ENCODE measurements around the gene ATP13A3. TPM values are rescaled to one million over a fixed set of nuclear protein-coding genes. Genes with fewer than 3 reads are reported as not detected.

ATP13A3 gene
- total RNA-seq, 1 donor from 2014 or later, result 88.6 TPM

DNA sequence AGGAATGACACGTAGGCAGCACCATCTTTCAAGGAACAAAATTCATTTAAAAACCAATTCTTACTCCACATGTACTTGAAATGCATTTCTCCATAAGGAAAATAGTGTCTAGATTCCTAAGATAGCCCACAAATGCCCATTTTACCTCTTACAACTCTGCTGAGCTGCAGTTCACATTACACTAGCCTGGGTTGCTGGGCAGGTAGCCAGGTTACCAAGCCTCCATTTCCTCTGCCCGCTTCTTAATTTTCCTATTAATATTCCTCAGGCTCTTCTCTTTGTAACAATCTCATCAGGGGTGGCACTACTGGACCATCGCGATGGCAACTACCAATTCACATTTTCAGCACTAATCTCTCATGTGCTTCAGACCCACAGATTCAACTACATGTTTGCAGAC lies 10.8 kb downstream of the ATP13A3 start:
- peak in 1 of 2 donors; percentile 32 for DNase-seq (ENCODE audit: low read depth in 2 of 2)

DNA sequence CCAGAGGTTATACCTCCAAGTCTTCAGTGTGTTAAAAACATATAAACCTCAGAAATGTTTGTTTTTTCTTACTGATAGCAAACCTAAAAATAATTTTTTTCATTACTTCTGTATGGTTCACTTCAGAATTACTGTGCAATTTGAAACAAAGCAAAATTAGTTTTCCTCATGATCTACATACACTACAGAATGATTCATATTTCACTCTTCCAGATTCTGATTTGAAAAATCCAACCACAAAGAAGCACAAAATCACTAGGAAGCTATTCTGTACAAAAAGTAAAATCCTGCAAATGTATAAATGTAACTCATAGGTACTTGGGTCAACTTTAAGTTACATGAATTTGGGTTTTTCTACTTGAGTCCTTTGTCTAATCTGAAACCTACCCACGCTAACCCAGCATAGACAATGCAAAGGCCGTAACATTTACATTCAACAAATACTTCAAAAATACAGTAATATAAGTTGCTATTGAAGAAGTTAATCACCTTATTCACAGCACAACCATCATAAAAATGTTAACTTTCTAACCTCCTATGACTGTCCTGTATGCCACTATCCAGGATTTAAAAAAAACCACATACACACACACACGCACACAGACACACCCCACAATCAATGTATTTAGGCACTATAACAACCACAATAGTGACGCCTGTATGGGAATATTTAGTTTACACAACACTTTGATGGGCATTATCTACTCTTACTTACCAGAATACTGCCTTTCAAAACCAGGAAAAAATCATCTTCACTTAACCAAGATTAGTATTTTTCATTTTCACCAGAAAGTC lies 11.5 kb downstream of the ATP13A3 start:
- no peak for DNase-seq (ENCODE audit: low read depth in 2 of 2)

DNA sequence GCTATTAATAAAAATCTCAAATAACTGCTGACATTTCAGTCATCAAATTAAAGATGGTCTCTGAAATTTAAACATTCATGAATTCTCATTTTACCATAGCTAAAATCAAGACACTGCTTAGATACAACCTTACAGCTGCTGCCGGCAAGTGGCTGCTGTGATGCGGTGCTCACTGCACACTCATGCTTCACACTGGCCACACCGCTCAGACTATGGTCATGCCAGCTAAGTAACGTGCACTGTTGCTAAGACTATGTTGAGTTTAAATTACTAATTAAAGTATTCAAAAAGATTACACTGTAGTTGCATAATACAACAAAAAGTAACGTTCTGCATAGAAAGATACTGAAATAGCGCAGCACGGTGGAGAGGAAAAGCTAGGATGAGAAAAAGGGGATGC lies 12.1 kb downstream of the ATP13A3 start:
- DNase-seq (ENCODE audit: low read depth in 2 of 2), result no peak

DNA sequence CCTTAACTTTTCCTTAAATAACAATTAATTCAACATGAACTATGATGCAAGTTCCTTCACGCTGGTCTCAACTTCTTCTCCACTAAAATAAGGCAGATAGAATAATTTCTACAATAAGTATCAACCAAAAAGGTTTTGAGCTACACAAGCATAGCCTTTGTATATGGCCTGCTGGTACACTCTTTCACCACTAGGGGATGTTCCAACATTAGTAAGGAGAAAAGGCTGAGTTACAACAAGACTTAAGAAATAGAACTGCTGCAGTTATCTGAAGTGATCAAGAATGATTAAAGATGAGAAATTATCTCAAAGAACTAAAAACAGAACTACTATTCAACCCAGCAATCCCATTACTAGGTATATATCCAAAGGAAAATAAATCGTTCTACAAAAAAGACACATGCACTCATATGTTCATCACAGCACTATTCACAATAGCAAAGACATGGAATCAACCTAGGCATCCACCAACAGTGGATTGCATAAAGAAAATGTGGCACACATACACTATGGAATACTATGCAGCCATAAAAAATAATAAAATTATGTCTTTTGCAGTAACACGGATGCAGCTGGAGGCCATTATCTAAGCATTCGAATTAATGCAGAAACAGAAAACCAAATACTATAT lies 14.4 kb downstream of the ATP13A3 start:
- peak; percentile 47 to 78 for DNase-seq (ENCODE audit: low read depth in 2 of 2)

GRCh38 chr3:194471863-194472262 lies 14.9 kb downstream of the ATP13A3 start:
- DNase-seq (ENCODE audit: low read depth in 2 of 2), result no peak

DNA sequence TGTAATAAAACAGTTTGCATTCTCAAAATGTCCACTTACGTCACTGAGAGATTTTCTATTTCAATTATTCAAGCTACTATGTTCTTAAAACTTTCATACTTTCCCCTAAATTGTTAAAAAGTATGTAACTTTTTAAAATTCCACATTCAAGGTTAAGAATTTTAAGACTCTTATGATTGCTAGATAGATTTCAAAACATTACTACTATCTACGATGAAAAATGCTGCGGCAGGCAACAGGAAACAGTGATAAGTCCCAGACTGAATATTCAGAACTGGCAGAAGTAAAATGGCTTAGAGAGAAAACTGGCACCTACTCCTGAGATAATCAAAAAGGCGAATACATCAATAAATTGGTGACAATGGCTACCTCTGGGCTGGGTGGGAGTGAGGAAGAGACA lies 16.2 kb downstream of the ATP13A3 start:
- DNase-seq (ENCODE audit: low read depth in 2 of 2), result no peak

GRCh38 chr3:194469977-194470376 lies 16.8 kb downstream of the ATP13A3 start:
- no peak for DNase-seq (ENCODE audit: low read depth in 2 of 2)

GRCh38 chr3:194468086-194468485 lies 18.7 kb downstream of the ATP13A3 start:
- no peak for DNase-seq (ENCODE audit: low read depth in 2 of 2)

DNA sequence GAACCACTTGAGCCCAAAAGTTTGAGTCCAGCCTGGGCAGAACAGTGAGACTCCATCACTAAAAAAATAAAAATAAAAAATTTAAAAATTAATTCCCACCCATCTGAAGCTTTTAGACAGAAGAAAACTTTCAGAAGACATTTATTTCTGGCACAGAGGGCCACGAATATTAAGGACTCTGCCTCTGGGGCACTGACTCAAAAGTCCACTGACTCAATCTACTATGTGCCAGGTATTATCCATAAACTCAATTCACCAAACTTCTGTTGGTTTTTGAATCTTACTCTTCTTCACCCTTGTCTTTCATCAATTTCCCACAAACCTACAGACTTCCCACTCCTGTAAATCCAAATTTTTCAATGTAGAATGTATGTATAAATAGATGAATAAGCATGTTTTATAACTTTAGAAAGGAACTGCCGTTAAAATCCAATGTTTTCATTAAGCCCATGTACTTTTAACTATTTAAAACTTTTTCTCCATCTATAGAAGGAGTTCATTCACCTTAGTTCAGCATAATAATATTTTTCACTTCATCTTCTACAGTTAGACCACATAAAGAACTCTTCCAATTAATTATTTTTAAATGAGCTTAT lies 19.9 kb downstream of the ATP13A3 start:
- no peak for DNase-seq (ENCODE audit: low read depth in 2 of 2)

DNA sequence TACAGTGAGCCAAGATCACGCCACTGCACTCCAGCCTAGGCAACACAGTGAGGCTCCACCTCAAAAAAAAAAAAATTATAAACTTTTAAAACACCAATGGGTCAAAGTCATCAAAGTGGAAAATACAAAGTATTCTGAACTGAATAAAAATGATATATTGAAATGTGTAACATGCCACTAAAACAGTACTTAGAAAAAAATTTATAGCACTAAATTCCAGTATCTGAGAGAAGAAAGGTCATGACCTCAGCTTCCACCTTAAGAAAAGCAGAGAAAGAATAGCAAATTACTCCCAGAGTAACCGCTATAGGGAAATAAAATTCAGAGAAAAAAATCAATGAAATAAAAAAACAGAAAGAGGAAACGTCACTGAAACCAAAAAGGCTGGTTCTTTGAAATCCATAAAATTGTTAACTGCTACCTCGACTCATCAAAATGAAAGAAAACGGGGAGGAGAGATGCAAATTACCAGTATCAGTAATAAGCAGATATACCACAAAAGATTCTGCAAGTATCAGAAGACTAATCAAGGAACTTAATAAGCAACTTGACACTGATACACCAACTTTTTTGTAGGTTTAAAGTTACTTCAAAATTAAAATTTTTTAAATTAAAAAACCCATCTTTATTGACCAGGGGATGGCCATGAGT lies 20.8 kb downstream of the ATP13A3 start:
- DNase-seq (ENCODE audit: low read depth in 2 of 2), result peak in 1 of 2 donors; percentile 20

- no peak for DNase-seq (ENCODE audit: low read depth in 2 of 2)
Observed at GRCh38 chr3:194465246-194465645, 21.6 kb downstream of the ATP13A3 start.

DNA sequence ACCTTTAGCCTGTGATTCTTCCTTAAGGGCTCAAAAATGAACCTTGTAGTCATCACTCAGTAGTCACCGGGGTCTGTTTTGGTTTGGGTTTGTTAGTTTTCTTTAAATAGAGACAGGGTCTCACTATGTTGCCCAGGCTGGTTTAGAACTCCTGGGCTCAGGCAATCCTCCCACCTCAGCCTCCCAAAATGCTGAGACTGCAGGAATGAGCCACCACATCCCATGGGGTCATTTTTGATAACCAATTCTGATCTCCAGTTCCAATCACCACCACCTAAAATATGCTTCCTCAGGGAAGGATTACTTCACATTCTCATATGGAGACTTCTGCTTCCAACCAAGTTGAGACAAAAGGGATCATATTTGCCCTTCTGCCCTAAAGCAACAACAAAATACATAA lies 22.1 kb downstream of the ATP13A3 start:
- no peak for DNase-seq (ENCODE audit: low read depth in 2 of 2)

- no peak for DNase-seq (ENCODE audit: low read depth in 2 of 2)
Observed at GRCh38 chr3:194462936-194463335, 23.9 kb downstream of the ATP13A3 start.

- DNase-seq (ENCODE audit: low read depth in 2 of 2), result no peak
Observed at GRCh38 chr3:194460566-194460965, 26.2 kb downstream of the ATP13A3 start.

- no peak for DNase-seq (ENCODE audit: low read depth in 2 of 2)
Observed at GRCh38 chr3:194458131-194458530, 28.7 kb downstream of the ATP13A3 start.

GRCh38 chr3:194455481-194455880 lies 31.3 kb downstream of the ATP13A3 start:
- DNase-seq (ENCODE audit: low read depth in 2 of 2), result no peak

GRCh38 chr3:194450341-194450740 lies 36.5 kb downstream of the ATP13A3 start:
- DNase-seq (ENCODE audit: low read depth in 2 of 2), result no peak

- DNase-seq (ENCODE audit: low read depth in 2 of 2), result no peak
Observed at GRCh38 chr3:194449913-194450312, 36.9 kb downstream of the ATP13A3 start.

DNA sequence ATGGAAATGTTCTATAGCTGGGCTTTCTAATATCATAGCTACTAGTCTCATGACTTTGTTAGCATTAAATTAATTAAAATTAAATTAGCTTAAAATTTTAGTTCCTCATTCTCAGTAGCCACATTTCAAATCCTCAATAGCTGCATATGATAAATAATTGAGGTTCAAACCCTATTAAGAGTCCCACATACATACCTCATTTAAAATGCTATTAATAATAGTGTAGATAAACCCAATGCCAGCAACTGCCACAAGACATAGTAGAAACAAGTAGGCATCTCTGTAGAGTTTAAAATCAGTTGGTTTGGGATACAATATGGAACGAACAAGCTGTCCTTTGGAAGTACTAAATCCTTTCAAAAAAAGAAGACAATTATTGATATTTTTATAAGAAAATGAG lies 39.1 kb downstream of the ATP13A3 start:
- DNase-seq (ENCODE audit: low read depth in 2 of 2), result no peak

GRCh38 chr3:194447161-194447560 lies 39.6 kb downstream of the ATP13A3 start:
- DNase-seq (ENCODE audit: low read depth in 2 of 2), result no peak

- no peak for DNase-seq (ENCODE audit: low read depth in 2 of 2)
Observed at GRCh38 chr3:194446754-194447153, 40.0 kb downstream of the ATP13A3 start.

GRCh38 chr3:194446172-194446571 lies 40.6 kb downstream of the ATP13A3 start:
- DNase-seq (ENCODE audit: low read depth in 2 of 2), result no peak

Measured in dermis microvascular lymphatic vessel endothelial cell (primary cell).